GM18517 (cell line): ENCODE results near the gene NOTUM.

Experiments
- ATAC-seq: cut with Tn5 transposase; IDR thresholded peaks from one replicate; pipeline ENCODE4 v1.9.1; 2021; ENCODE audit warnings: mild to moderate bottlenecking, moderate library complexity; ENCODE audit not compliant: unreplicated experiment

Gene NOTUM

GRCh38 chr17:81961087-81961511 is at the start of gene NOTUM:
TSS of gene NOTUM (minus strand) at chr17:81961187. CDS start at chr17:81960909, 278 bp downstream.
- ATAC-seq: no peak

DNA sequence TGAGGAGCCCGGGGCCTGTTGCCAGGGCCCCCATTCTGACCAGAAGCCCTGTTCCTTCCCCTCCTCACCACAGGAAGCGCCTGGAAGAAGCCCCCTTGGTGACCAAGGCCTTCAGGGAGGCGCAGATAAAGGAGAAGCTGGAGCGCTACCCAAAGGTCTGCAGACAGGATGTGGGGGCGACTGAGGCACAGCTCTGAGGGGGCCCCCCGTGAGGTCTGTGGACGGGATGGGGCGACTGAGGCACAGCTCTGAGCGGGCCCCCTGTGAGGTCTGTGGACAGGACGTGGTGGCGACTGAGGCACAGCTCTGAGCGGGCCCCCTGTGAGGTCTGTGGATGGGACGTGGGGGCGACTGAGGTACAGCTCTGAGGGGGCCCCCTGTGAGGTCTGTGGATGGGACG is 48.4 kb upstream of the NOTUM start:
- ATAC-seq: no peak

GRCh38 chr17:82008941-82009405 is 48.0 kb upstream of the NOTUM start:
- ATAC-seq: no peak

DNA sequence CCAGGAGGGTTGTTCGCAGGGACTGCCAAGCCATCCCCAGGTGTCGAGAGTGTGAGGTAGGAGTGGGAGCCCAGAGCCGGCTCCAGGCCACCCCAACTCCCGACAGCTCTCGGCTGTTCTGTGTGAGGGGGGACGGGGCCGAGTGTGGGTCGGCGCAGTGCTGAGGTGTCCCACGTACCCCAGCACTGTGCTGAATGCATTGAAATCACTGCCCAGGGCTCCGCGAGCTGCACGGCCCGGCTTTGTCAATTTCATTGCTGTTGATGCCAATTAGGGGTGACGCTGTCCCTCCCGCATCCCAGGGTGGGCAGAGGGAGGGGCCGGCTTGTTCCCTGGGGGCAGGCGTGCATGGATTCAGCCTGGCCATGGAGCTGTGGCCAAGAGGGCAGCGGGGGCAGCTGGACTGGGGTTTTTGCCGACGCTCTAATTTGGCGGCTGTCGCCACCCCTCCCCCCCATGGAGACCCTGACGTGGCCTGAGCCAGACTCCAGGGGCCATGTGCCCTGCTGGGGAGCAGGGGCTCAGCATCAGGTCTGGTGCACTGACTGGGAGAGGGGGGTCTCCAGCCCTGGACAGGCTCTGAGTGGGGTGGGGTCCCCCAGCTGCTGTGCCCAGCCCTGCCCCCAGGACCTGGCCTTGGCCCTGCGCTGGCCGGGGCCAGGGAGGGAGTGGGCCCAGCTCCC is 47.4 kb upstream of the NOTUM start:
- ATAC-seq: no peak

DNA sequence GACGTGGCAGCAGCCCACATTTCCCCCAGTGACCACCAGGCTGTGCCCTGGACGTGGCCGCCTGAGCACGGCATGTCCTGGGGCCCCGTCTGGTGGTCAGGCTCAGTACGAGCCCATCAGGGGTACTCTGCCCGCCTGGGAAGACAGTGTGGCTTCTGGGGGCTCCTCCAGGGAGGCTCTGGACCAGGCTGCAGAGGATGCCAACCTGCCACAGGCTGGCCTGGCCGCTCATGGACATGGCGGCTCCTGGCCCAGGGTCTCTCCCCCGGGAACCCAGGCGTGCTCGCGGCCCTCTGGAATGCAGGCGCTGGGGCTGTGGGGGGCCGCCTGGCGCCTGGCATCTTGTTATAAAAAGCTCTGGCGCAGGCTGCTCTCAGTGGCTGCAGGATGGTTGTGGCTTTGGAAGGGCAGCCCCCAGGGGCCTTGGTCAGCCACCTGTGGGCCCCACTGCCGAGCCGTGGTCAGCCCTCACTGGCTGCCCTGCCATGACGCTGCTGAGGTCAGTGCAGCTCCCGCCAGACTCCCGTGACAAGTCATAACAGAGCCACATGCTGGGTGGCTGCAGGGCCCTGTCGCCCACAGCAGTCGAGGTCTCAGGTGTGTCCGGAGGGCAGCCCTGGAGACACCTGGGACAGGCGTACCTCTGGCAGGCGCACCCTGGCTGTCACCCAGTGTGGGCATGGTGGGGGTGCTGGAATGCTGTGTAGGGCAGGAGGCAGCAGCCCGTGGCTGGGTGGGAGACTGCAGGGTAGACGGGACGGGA is 46.7 kb upstream of the NOTUM start:
- ATAC-seq: no peak

DNA sequence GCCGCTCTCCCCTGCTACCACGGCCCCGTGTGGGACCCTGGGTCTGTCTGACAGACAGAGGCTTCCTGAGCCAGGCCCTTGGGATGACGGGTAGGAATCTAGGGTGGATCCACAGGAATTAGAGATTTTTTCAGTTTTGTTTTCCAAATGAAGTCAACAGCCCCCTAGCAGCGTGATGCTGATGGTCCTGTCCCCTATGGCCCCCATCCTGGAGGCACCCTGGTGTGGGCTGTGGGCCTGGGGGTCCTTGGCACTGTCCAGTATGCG is 46.2 kb upstream of the NOTUM start:
- ATAC-seq: no peak

- ATAC-seq: no peak
Observed at GRCh38 chr17:82006468-82007227, 45.7 kb upstream of the NOTUM start.

DNA sequence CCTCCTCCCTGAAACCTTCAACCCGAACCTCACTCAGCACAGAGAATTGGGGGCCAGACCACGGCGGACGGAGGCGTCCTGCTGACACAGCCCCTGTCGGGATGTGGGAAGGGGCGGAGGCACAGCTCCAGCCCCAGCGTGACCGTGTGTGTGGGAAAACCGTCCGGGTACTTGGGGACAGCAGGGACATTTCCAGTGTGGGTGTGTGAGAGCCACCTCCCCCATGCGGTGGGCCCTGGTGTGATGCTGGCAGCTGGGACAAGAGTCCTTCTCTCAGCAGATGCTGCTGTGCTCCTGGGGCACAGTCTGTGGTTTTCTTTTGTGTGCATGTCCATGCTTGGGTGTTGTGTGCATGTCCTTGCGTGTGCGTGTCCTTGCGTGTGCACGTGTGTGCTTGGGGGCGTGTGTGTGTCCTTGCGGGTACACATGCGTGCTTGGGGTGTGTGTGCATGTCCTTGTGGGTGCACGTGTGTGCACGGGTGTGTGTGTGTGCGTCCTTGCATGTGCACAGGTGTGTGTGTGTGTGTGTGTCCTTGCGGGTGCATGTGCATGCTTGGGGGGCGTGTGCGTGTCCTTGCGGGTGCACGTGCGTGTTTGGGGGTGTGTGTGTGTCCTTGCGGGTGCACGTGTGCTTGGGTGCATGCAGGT is 44.8 kb upstream of the NOTUM start:
- no peak for ATAC-seq

DNA sequence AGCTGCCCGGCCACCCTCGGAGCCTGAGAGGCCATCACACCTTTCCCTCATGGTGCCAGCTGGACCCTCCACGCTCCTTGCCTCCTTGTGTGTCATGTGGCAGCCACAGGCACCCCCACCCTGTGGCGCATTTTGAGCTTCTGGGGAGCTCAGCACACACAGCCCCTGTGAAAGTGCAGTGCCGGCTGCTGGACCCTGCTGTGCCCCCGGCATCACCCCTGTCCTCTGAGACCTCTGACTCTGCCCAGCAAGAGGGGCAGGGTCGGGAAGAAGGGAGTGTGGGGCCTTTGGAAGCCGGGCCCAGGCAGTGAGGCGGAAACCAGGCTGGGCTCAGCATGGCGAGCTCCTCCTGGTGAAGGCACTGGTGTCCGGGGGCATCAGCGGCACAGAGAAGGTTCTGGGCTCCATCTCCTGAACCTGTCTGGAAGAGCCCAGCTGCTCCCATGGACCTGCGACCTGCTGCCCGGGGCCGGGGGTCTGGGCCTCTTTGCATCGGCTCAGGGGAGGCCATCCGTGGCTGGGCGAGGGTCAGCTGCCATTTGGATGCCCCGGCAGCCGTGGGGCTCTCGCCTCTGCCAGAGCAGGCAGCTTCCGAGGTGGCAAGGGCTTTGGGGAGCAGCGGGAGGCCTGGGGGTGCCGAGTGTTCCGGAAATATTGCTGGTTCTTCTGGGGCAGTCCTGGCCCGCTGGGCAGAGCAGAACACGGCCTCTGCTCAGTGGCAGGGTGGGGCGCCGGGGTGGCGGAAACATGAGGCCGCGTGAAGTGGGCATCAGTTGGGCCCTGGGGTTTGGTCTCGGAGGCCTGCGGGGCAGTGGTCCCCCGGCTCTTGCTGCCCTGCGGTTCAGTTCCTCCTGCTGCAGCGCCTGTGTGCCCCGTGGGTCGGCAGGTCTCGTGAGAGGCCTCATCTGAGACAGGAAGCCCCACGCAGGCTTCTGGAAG is 43.8 kb upstream of the NOTUM start:
- ATAC-seq: no peak

DNA sequence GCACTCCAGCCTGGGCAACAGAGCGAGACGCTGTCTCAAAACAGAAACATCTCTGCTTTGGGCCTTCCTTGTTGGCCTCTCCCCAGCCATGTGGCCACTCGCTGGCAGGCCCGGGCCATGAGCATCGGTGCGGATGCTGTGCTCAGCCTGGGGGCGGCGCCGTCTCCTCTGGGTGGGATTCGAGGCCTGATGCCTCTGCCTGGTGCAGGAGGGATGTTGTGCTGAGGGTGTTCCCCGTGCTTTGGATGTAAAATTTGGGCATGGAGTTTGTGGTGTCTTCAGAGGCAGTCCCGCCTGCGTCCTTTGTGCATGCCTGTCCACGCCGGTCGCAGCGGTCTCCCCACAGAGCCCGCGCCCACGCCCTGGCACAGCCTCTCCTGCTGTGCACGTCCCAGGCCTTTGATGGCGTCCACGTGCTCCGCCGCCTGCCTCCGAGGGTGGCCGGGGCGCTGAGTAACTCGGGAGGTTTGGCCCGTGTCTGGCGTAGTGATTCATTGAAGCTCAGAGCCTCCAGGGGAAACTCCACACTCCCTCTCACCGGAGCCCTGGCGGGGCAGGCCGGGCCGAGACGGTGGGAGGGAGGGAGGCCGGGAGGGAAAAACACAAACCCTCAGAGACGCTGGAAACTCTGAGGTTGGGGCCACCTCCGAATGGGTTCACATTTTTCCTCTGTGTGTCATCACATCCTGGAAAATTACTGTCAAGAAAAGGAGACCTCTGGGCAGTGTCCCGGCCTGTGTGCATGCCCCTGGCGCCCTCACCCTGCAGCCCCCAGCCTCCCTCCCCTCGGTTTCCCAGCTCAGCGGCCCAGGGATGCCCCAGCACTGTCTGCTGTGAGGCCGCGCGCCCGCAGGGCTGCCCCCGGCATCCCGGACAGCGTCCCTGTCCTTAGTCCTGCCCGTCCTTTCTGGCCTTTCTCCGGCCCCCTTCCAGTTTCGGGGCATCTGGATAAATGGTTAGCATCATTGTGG is 42.7 kb upstream of the NOTUM start:
- ATAC-seq: no peak

DNA sequence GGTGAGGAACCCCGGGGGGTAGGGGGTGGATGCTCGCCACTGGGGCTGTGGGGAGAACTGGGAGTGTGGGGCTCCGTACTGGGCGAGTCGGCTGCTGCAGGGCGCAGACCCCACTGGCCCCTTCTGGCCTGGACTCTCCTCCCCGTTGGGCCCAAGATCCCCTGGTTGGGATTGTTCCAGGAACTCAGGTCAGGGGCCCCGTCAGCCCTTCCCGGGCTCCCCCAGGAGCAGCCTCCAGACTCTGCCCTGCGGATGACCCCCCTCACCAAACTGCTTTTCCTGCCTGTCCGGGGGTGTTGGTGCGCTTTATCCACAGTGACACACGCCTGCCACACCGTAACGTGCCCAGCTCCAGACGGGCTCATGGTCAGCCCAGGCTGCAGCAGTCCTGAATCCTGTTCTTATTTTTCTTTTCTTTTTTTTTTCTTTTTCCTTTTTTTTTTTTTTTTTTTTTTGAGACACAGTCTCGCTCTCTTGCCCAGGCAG is 40.6 kb upstream of the NOTUM start:
- no peak for ATAC-seq

DNA sequence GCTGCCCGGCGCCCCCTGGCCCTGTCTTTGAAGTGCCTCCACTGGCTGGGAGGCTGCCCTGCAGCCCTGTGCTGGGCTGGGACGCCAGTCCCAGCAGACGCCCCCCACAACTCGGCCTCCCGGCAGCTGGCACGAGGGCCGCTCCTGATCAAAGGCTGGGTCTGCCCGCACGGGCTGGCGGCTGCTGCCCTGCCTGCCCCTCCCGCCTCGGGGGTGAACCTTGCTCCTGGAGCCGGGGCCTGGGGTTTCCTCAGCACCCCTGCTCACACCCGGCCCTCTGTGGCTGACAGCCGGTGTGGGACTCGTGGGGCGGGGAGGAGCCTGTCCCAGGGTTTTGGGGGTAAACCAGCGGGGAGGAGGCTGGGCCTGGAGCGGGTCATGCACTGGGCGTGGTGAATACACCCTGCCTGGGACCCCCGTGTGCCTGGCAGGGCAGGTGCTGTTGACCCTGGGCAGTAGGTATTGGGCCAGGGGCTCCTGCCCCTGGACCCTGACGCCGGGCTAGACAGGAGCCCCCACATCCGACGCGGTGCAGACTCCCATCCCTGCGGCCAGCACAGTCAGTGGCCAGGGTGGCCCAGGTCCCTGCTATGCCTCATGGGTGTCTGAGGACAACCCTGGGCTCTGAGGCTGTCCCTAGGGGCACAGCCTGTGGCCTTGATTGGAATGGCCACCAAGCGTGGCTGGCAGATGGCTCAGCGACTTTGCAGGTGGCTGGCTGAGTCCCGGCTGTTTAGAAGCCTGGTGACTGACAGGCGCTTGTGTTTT is 40.0 kb upstream of the NOTUM start:
- no peak for ATAC-seq

DNA sequence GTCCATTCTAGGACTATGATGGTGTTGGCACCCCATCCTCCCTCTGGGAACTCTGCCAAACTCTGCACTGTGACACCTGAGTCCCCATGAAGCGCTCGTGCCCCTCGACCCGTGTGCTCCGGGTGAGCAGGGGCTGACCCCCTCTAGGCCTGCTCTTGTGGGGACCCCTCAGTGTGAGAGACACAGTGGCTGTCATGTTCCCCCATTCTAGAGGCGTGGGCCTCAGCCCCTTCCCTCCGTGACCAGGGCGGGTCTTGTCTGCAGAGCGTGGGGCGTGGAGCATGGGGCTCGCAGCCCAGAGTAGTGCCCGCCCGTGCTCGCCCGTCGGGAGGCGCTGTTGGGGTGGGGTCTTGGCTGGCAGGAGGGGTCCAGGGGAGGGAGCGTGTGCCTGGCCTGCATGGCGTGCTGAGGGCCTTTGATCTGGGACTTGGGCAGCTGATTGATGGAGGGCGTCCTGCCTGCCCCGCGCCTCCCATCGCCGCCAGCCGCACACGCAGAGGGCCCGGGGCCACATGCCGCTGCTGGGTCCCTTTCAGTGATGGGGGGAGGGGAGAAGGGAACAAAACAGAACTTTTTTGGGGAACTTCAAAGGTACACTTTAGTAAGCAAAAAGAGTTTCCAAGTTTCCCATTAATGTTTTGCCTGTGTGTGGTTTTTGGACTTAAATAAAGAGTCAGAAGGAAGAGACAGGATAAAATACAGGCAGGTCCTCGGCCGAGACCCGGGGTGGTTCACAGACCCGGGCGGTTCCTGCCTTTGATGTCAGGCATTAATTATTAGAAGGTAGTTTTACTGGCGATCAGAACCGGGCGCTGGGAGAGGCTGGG is 39.2 kb upstream of the NOTUM start:
- ATAC-seq: no peak

DNA sequence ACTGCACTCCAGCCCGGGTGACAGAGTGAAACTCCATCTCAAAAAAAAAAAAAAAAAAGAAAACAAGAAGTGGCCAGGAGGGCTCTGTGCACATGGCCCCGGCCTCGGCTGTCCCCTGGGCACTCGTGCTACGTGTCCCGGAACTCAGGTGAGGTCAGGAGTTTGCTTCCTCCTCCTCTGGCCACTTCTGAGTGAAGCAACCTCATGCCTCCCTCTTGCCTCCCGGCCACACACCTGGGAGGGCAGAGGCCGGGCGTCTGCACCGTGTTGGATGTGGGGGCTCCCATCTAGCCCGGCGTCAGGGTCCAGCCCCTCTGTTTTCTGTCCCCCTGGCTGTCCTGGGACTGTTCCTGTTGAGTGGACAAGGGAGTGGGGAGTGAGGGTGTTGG is 38.6 kb upstream of the NOTUM start:
- ATAC-seq: no peak

- no peak for ATAC-seq
Observed at GRCh38 chr17:81998691-81999438, 37.9 kb upstream of the NOTUM start.

GRCh38 chr17:81998212-81998611 is 37.2 kb upstream of the NOTUM start:
- ATAC-seq: no peak
